K562 (cell line): ENCODE results near the gene CPHXL2. TPM values are rescaled to one million over a fixed set of nuclear protein-coding genes. Genes with fewer than 3 reads are reported as not detected.

Experiments used
- ARHGAP35 ChIP-seq: fragments of 450-650 bp; IDR thresholded peaks from 2 replicates; pipeline ENCODE4 v1.6.1; 2018; ENCODE audit not compliant: partially characterized antibody
- CBFA2T2 ChIP-seq: fragments of 450-650 bp; conservative IDR thresholded peaks from 2 replicates; pipeline ENCODE4 v1.6.1; 2017; ENCODE audit warnings: mild to moderate bottlenecking
- CCNT2 ChIP-seq: IDR thresholded peaks from 2 replicates; pipeline ENCODE4 v1.6.1; 2011; ENCODE audit warnings: borderline replicate concordance, low read depth, mild to moderate bottlenecking, moderate library complexity, mixed read lengths, low read length; ENCODE audit not compliant: insufficient read length; ENCODE audit errors: extremely low read depth
- CSDE1 ChIP-seq, 2 experiments: fragments of 450-650 bp; IDR thresholded peaks; 2 replicates each; pipeline ENCODE4 v1.6.1; 2016; ENCODE audit warnings: mild to moderate bottlenecking in 1 of 2
- DIDO1 ChIP-seq: fragments of 450-650 bp; IDR thresholded peaks from 2 replicates; pipeline ENCODE4 v1.6.1; 2016; ENCODE audit warnings: low read depth, missing biosample characterization, missing genetic modification characterization
- ELF2 ChIP-seq: fragments of 250-450 bp; sonication (Bioruptor Pico); IDR thresholded peaks from 2 replicates; pipeline ENCODE4 v1.5.0; 2021; ENCODE audit warnings: mild to moderate bottlenecking
- ESRRA ChIP-seq: fragments of 450-650 bp; IDR thresholded peaks from 2 replicates; pipeline ENCODE4 v1.6.1; 2014; ENCODE audit warnings: low read depth, mild to moderate bottlenecking, moderate library complexity, borderline replicate concordance
- HMBOX1 ChIP-seq: sonication (generic); IDR thresholded peaks from 2 replicates; pipeline ENCODE4 v1.6.1; 2016
- HMGXB4 ChIP-seq: sonication (generic); formaldehyde crosslinking; IDR thresholded peaks from 2 replicates; pipeline ENCODE4 v1.8.1; 2023; ENCODE audit warnings: mild to moderate bottlenecking, missing genetic modification reagents
- L3MBTL2 ChIP-seq: fragments of 450-650 bp; IDR thresholded peaks from 2 replicates; pipeline ENCODE4 v1.6.1; 2016; ENCODE audit warnings: mild to moderate bottlenecking, moderate library complexity
- MECOM ChIP-seq: fragments of 250-450 bp; sonication (Bioruptor Pico); IDR thresholded peaks from 2 replicates; pipeline ENCODE4 v1.8.0; 2022; ENCODE audit warnings: inconsistent platforms
- NFIC ChIP-seq: fragments of 450-650 bp; IDR thresholded peaks from 2 replicates; pipeline ENCODE4 v1.6.1; 2017; ENCODE audit warnings: mild to moderate bottlenecking, inconsistent platforms
- NRF1 ChIP-seq, 2 experiments: fragments of 450-650 bp; IDR thresholded peaks in 1 of 2; conservative IDR thresholded peaks in 1 of 2; 2 replicates each; pipeline ENCODE4 v1.6.1; 2014; ENCODE audit warnings: mild to moderate bottlenecking in 2 of 2
- RBBP5 ChIP-seq: fragments of 200-600 bp; sonication (generic); IDR thresholded peaks from 2 replicates; pipeline ENCODE4 v1.6.1; 2012; ENCODE audit warnings: borderline replicate concordance, mild to moderate bottlenecking, low read length, control low read depth, inconsistent platforms; ENCODE audit not compliant: insufficient read depth, poor library complexity, severe bottlenecking
- RBM14 ChIP-seq: fragments of 200-400 bp; formaldehyde crosslinking; IDR thresholded peaks from 2 replicates; pipeline ENCODE4 v1.6.1; 2018; ENCODE audit warnings: low read depth, mild to moderate bottlenecking, low read length, moderate library complexity, borderline replicate concordance; ENCODE audit not compliant: insufficient read depth
- SMARCE1 ChIP-seq: fragments of 450-650 bp; IDR thresholded peaks from 2 replicates; pipeline ENCODE4 v1.7.1; 2016; ENCODE audit warnings: mild to moderate bottlenecking
- SRF ChIP-seq, 2 experiments: fragments of 250-450, 450-650 bp in 1 of 2; sonication (Bioruptor Pico) in 1 of 2; sonication (generic) in 1 of 2; formaldehyde crosslinking; IDR thresholded peaks; 2 replicates each; pipeline versions ENCODE4 v1.5.0 to v1.5.1; 2020 to 2022; ENCODE audit warnings: mild to moderate bottlenecking in 1 of 2, missing genetic modification reagents in 1 of 2
- TAL1 ChIP-seq: fragments of 450-650 bp; IDR thresholded peaks from 2 replicates; pipeline ENCODE4 v1.6.1; 2016; ENCODE audit warnings: mild to moderate bottlenecking
- TCF7L2 ChIP-seq: fragments of 150-350 bp; IDR thresholded peaks from 2 replicates; pipeline ENCODE4 v1.6.1; 2016; ENCODE audit warnings: low read depth, mild to moderate bottlenecking, low read length, moderate library complexity
- TRIM25 ChIP-seq: fragments of 450-650 bp; IDR thresholded peaks from 2 replicates; pipeline ENCODE4 v1.7.0; 2016; ENCODE audit warnings: borderline replicate concordance
- ZKSCAN1 ChIP-seq: fragments of 150-350 bp; IDR thresholded peaks from 2 replicates; pipeline ENCODE4 v1.6.1; 2016; ENCODE audit warnings: low read depth, low read length
- ZNF436 ChIP-seq: fragments of 250-450, 450-650 bp; sonication (Bioruptor Pico); formaldehyde crosslinking; IDR thresholded peaks from 2 replicates; pipeline ENCODE4 v1.7.0; 2020; ENCODE audit warnings: mild to moderate bottlenecking
- ZNF511 ChIP-seq: sonication (generic); formaldehyde crosslinking; IDR thresholded peaks from 2 replicates; pipeline ENCODE4 v1.8.0; 2022; ENCODE audit warnings: mild to moderate bottlenecking, missing genetic modification reagents
- ZZZ3 ChIP-seq: fragments of 450-650 bp; IDR thresholded peaks from 2 replicates; pipeline ENCODE4 v1.6.1; 2016; ENCODE audit warnings: antibody characterized with exemption, mild to moderate bottlenecking, moderate library complexity
- polyA plus RNA-seq, 8 experiments: library from polyadenylated mRNA; depleted of rRNA in 4 of 8; stranded (reverse) in 5 of 8; unstranded in 3 of 8; fragments of >200 nt; fragmentation: Nextera tagmentation in 2 of 8; fragmentation: Illumina TruSeq in 1 of 8; extraction: Ambion mirVana in 2 of 8; extraction: Trizol in 1 of 8; gene quantifications; 2 replicates each; pipeline versions ENCODE4 v1.2.1 to v1.2.3, GENCODE V29; 2011 to 2014; ENCODE audit warnings: inconsistent platforms in 1 of 8, missing spikeins in 1 of 8
- total RNA-seq, 7 experiments: library from RNA; depleted of rRNA in 6 of 7; stranded (reverse); fragments of >200 nt in 6 of 7; fragmentation: Illumina TruSeq in 2 of 7; extraction: Trizol in 2 of 7; gene quantifications; 2 replicates each; pipeline versions ENCODE4 v1.2.1 to v1.2.3, GENCODE V29; 2011 to 2021; ENCODE audit warnings: low replicate concordance in 1 of 7

CPHXL2 gene
- total and polyA plus RNA-seq, 9 of the 15 experiments (the other 6 are each of a cell fraction or from before 2014, with no cell fraction given): not detected

- TF ChIP-seq ZNF511 (CRISPR knock-in tag): no peak
- no peak for TF ChIP-seq DIDO1
- TF ChIP-seq ZKSCAN1: no peak
- no peak for TF ChIP-seq MECOM (CRISPR knock-in tag)
- TF ChIP-seq TRIM25: no peak
- TF ChIP-seq HMBOX1: no peak
- peak; percentile 79 for TF ChIP-seq TAL1
- TF ChIP-seq ELF2 (CRISPR knock-in tag): no peak
- no peak for TF ChIP-seq RBM14
- no peak for TF ChIP-seq ZNF436
- TF ChIP-seq SMARCE1: peak; percentile 63
- TF ChIP-seq NRF1 (conservative IDR thresholded peaks at IDR 0.05 in 1 of 2, IDR thresholded peaks at IDR 0.05 in 1 of 2): peak in 1 of 2 experiments; percentile 43; a peak in 1 of 4 replicates
- peak; percentile 29; the same call in 1 of the 2 replicates for TF ChIP-seq ESRRA
- TF ChIP-seq CSDE1 (IDR thresholded peaks at IDR 0.05): peak in 1 of 2 experiments; percentile 29; a peak in 1 of 4 replicates
- peak; percentile 65; the same call in 1 of the 2 replicates for TF ChIP-seq L3MBTL2
- no peak for TF ChIP-seq SRF (CRISPR knock-in tag; IDR thresholded peaks at IDR 0.05)
- TF ChIP-seq TCF7L2: no peak
- TF ChIP-seq CCNT2: peak; percentile 81
- no peak for TF ChIP-seq ARHGAP35
- TF ChIP-seq HMGXB4 (CRISPR knock-in tag): no peak
- TF ChIP-seq RBBP5: no peak
- peak; percentile 52 for TF ChIP-seq NFIC
- TF ChIP-seq ZZZ3: no peak
- TF ChIP-seq CBFA2T2: peak; percentile 69
These were observed 56.3 kb downstream of the CPHXL2 start (continued) for GRCh38 chr16:75620326-75621169.
